Gastroesophageal sphincter (tissue), 3 donors: ENCODE data around the gene CCDC122.

Experiments used
- CTCF ChIP-seq, 4 experiments: fragments of 200-600 bp in 2 of 4; fragments of 450-650 bp in 2 of 4; sonication (generic) in 1 of 4; IDR thresholded peaks; one replicate each; pipeline ENCODE4 v1.5.1; 2017 to 2019; ENCODE audit warnings: antibody characterized with exemption in 4 of 4, mild to moderate bottlenecking in 2 of 4, moderate library complexity in 2 of 4
- EP300 ChIP-seq: sonication (generic); formaldehyde crosslinking; IDR thresholded peaks from one replicate; pipeline ENCODE4 v1.6.1; 2017; ENCODE audit warnings: antibody characterized with exemption, mild to moderate bottlenecking
- POLR2AphosphoS5 ChIP-seq: sonication (generic); formaldehyde crosslinking; IDR thresholded peaks from one replicate; pipeline ENCODE4 v1.6.1; 2017; ENCODE audit warnings: antibody characterized with exemption

GRCh38 chr13:43816401-43816889 lies 63.1 kb downstream of the CCDC122 start:
- no peak for TF ChIP-seq POLR2AphosphoS5
- TF ChIP-seq CTCF (IDR thresholded peaks at IDR 0.05) = no peak
- no peak for TF ChIP-seq EP300
